ENCODE data around the gene GSTM3.
"Not testable (repeated sequence)": the region's sequence is repeated elsewhere in the genome, so short reads cannot be mapped to it uniquely, and the experiment has no call there.

GSTM3 gene

GRCh38 chr1:109694400-109694799, 46.4 kb downstream of the GSTM3 start:
- not testable (repeated sequence) for FAIRE-seq

DNA sequence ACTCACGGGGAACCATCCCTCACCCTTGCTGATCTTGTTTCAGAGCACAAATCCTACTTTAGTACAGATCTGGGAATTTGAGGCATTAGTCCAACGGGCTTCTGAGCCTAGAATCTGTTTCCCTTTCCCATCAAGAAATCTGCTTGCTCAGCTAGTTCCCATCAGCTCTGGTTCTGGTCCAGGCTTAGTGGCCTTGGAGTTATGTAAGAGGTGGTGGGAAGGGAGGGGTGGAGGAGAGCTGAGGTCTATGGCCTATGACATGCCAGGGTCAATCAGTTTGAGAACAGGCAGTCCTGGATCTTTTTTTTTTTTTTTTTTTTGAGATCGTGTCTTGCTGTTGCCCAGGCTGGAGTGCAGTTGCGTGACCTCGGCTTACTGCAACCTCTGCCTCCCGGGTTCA, 49.1 kb downstream of the GSTM3 start:
- no peak for FAIRE-seq

DNA sequence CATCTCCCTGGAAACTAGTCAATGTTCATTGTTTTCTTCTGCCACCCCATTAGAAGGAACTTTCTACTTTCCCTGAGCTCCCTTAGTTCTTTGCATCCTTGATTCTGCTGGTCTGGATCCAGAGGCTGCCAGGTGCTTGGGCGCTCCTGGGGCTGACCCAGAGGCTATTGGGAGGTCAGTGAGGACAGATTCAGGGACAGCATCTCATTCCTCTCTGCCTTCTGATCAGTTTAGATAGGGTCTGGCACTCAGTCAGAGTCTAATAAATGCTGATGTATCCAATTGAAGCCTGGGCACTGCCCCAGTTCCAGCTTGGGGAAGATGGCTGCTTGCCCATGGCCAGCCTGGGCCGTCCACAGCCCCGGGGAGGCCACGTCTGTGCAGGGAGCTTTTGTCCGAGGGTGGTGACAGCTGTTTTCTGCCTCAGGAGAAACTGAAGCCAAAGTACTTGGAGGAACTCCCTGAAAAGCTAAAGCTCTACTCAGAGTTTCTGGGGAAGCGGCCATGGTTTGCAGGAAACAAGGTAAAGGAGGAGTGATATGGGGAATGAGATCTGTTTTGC, 50.9 kb downstream of the GSTM3 start:
- no peak for FAIRE-seq

DNA sequence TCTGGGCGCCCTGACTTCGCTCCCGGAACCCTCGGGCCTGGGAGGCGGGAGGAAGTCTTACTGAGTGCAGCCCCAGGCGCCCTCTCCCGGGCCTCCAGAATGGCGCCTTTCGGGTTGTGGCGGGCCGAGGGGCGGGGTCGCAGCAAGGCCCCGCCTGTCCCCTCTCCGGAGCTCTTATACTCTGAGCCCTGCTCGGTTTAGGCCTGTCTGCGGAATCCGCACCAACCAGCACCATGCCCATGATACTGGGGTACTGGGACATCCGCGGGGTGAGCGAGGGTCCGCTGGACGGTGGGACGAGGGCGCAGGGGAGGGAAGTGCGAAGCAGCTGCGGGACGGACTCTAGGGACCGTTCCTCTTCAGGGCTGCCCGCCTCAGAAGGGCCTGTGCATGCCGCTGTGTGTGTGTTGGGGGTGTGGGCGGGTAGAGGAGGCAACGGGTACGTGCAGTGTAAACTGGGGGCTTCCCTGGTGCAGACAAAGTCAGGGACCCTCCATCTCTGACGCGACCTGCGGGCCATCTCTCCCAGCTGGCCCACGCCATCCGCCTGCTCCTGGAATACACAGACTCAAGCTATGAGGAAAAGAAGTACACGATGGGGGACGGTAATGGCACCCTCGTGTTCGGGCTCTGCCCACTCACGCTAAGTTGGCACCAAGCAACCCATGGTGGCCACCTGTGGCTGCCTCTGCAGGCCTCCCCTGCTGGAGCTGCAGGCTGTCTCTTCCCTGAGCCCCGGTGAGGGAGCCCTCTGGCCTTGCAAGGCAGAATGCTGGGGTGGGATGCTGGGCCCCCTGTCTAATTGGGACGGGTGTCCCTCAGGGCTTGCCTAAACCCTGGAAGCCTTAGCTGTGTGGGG, 53.0 kb downstream of the GSTM3 start, which contains the start of gene GSTM1:
TSS of gene GSTM1 (plus strand) at position 177 of the 859 bp plus-strand sequence. CDS start at position 234, 57 bp downstream.
- no peak for FAIRE-seq

DNA sequence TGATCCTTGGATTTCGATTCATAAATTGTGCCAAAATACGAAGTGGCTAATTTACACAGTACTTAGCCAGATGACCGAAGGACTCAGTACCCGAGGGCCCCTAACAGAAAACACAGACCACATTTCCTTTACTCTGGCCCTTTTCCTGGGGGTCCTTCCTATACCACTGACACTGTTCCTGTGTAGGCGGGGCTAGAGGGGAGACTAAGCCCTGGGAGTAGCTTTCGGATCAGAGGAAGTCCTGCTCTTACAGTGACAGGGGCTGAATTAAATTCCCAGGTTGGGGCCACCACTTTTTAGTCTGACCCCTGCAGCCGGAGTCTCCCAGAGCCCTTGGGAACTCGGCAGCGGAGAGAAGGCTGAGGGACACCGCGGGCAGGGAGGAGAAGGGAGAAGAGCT, 53.7 kb downstream of the GSTM3 start:
- FAIRE-seq = not testable (repeated sequence)

DNA sequence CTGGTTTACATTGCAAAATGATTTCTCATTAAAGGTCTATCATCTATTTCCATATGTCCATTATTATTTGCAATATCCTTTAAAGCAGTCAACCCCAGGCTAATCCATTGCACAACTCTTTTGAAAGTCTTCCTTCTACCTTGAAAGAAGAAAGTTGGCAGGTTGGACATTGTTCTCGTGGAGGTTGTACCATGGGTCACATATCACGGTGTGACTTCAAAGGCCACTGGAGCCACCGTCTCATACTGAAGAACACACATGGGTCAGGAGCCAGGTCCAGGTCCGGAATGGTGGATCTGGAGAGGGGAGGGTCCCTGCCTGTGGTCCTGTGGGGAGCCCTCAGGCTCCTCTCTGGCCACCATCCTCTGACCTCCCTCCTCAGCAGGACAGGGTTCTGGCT, 54.9 kb downstream of the GSTM3 start:
- FAIRE-seq = not testable (repeated sequence)

GRCh38 chr1:109685399-109685798, 55.4 kb downstream of the GSTM3 start:
- FAIRE-seq = not testable (repeated sequence)

DNA sequence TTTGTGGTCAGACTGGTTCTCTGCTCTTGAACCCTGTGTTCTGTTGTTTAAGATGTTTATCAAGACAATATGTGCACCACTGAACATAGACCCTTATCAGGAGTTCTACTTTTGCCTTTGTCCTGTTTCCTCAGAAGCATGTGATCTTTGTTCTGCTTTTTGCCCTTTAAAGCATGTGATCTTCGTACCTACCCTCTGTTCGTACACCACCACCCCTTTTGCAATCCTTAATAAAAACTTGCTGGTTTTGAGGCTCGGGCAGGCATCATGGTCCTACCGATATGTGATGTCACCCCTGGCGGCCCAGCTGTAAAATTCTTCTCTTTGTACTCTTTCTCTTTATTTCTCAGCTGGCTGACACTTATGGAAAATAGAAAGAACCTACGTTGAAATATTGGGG, 56.1 kb downstream of the GSTM3 start:
- FAIRE-seq = not testable (repeated sequence)

All from A204.1 (cell line).